Subcutaneous adipose tissue (tissue), 4 donors: ENCODE measurements around the gene TAAR2. TPM values are rescaled to one million over a fixed set of nuclear protein-coding genes. Genes with fewer than 3 reads are reported as not detected.

Experiments
- CTCF ChIP-seq: fragments of 450-650 bp; IDR thresholded peaks from one replicate; pipeline ENCODE4 v1.5.1; 2016; ENCODE audit warnings: low read depth, mild to moderate bottlenecking, control low read depth, antibody characterized with exemption, moderate library complexity
- total RNA-seq, 4 donors: library from RNA; depleted of rRNA; stranded (reverse); fragments of >200 nt; gene quantifications; one replicate each; pipeline ENCODE4 v1.1.0, GENCODE V29; 2016

The TAAR2 gene
- total RNA-seq, 4 donors from 2014 or later, result not detected

DNA sequence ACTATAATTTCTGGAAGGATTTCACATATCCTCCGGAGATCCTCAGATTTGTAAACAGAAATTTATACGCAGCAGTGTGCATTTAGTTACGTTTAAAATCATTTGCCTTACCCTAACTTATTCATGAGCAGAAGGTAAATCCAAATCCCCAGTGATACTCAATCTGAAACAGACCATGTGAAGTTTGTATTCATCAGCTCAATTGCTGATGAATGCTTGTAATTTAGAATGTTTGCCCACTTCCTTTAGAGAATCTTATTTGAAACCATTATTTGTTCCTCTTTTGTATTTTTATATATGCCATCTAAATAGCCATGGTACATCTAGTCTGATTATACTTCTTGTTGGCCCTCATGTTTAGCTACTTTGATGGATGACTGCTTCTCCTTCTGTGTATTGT is 19.5 kb upstream of the TAAR2 start:
- TF ChIP-seq CTCF, result no peak

DNA sequence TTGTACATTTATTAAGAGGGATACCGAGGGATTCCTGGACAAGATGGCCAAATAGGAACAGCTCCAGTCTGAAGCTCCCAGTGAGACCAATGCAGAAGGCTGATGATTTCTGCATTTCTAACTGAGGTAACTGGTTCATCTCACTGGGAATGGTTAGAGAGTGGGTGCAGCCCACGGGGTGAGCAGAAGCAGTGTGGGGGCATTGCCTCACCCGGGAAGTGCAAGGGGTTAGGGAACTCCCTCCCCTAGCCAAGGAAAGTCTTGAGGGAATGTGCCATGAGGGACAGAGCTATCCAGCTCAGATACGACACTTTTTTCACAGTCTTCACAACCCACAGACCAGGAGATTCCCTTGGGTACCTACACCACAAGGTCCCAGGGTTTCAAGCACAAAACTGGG is 10.7 kb upstream of the TAAR2 start:
- TF ChIP-seq CTCF, result no peak

DNA sequence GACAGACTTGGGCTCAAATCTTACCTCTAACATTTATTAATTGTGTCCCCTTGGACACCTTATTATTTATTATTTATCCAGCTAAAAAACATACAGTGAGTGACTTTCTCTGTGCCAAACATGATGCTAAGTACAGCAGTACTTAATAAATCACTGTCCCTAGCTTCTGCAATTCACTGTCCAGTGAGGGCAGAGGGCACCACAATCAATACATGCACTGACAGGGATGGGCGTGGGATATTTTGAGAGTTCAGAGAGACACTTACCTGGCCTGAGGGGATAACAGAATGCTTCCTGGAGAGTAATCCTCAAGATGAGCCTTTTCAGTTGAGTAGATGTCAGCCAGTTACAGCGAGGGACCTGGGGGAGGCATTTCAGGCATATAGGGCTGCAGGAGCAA is 9.3 kb upstream of the TAAR2 start:
- no peak for TF ChIP-seq CTCF

DNA sequence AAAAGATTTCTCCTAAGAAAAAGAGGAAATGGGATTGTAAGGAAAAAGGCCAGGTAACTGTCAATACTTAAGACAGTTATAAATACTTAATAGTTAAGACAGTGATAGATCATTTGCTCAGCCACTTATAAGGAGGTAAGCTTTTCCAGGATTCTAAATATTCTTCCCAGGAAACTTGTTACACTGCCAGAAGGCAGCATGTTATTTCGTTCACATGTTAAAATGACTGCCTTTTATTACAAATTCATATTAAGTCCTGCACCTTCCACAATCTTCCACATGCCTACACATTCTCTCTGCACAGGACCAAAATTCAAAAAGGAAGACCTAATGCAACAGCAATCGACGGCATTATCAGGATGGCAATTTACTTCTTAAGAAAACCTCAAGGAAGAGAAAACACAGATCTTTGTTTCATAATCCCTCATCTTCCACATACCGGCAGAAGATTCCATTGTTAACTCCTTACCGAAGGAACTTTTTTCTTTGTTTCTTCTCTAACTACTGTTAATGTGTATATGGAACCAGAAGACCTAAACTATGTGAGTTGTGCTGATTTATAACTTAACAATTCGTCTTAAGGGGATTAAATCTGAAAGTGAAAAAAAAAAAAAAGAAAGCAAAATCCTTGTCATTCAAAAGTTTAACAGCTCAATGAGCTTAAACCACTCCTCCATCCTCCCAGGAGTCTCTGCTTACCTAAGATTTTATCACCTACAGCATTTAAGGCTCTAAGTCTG is 799 bp downstream of the TAAR2 start:
- TF ChIP-seq CTCF, result no peak

DNA sequence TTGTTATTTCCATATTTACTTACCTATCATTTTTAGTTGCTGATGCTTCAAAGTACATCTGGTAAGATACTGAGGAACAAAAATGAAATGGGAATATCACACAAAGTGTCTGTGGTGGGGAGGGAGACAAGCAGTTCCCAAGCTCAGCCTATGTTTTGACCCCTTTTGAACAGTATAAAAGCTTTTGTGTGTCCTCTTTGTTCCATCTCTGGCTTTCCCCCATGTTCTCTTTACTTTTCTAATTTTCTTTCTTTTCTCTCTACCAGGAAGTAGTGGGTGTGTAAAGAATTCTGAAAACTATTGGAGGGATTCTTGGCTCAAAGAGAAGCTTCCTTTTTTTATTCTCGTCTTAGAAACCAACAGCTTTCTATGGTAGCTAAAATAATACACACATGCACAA is 7.4 kb downstream of the TAAR2 start:
- TF ChIP-seq CTCF, result no peak

DNA sequence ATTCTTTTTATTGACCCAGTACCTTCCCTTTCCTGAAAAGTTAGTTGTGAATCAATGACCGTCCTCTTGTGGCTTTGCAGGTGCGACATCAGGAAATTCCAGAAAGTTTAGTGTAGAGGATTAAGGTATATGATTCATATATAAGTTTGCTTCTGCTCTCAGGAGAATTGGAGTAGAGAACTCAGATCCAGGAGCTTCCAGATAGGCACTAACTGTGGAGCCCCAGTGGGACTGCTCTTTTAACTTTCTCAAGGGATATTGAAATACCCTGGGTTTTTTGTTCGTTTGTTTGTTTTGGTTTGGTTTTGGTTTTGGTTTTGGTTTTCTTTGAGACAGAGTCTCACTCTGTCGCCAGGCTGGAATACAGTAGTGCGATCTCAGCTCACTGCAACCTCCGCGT is 9.5 kb downstream of the TAAR2 start:
- no peak for TF ChIP-seq CTCF

- no peak for TF ChIP-seq CTCF
Measured at GRCh38 chr6:132612449-132613108, 11.5 kb downstream of the TAAR2 start.
